Activated T-helper 1 cell treated with anti-CD3 and anti-CD28 coated beads, Interleukin-2, amount 50 U/mL, for 16 hours (primary cell): ENCODE measurements around the gene TMEM63C.
"Not testable (repeated sequence)": the region's sequence is repeated elsewhere in the genome, so short reads cannot be mapped to it uniquely, and the experiment has no call there.

Source experiments
- DNase-seq, 2 donors: peaks; one replicate each; pipeline ENCODE4 v3.0.0-alpha.2; 2020; ENCODE audit warnings: low read depth in 1 of 2, low spot score in 1 of 2

TMEM63C gene

GRCh38 chr14:77275601-77276017 lies 94.0 kb downstream of the TMEM63C start:
- DNase-seq, result no peak

DNA sequence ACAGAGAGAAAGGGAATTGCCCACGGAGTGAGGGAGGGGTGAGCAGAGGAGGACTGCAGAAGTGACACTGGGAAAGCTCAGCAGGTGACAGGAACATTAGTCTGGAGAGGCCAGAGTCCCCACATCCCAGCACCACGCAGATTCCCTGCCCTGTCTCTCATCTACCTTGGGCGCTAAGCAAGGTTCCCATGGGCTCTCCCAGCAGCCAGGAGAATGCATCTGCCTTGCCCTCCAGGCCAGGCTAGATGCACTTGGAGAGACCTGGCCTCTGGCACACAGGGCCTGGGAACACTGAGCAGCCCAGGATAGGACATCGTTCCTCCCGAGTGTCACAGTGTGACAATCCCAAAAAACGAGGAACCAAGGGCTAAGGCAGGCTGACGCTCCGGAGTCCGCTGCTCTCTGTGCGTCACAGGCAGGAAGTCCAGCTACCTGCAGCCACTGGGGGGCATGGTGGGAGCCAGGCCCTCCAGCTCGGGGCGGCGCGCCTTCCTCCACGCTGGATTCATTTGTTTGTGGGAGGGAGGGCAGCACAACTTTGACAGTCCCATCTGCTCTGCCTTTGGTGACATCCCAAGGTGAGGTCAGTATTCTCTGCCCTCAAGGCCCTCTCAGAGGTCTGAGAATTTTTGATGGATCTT lies 94.8 kb downstream of the TMEM63C start:
- no peak for DNase-seq

DNA sequence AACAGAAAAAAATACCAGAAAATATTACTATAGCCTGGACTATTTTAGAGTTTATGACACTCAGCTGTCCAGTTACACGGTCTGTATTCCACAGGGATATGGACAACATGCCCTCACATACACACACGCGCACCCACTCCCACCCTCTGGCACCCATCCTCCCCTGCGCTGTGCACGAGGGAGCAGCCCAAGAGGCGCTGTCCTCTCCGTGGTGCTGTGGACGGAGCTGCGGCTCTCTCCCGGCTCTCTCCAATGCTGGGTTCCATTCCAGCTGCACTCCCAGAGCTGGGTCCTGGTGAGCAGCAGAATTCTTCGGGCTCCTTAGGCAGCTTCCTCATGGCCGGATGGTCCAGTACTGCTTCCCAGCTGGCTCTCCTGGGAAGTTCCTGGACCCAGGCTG lies 95.4 kb downstream of the TMEM63C start:
- no peak for DNase-seq

GRCh38 chr14:77278461-77279230 lies 97.0 kb downstream of the TMEM63C start:
- DNase-seq, result no peak

DNA sequence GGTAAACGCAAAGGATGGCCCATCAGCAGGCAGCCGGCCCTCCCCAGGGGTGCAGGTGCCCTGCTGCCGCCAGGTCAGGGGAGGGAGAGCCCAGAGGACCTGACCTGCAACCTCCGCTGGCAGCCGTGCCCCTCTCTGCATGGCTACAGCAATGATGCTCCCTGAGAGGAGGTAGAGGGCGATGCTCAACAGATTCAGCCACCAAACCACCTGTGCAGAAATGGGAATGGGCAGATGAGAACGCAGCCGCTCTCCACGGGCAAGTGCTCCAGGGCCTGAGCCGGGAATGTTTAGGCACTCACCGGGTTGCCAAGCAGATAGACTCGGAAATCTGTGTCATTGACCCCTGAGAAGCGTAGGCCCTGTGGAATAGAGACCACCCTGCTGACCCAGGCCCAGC lies 98.1 kb downstream of the TMEM63C start:
- no peak for DNase-seq

DNA sequence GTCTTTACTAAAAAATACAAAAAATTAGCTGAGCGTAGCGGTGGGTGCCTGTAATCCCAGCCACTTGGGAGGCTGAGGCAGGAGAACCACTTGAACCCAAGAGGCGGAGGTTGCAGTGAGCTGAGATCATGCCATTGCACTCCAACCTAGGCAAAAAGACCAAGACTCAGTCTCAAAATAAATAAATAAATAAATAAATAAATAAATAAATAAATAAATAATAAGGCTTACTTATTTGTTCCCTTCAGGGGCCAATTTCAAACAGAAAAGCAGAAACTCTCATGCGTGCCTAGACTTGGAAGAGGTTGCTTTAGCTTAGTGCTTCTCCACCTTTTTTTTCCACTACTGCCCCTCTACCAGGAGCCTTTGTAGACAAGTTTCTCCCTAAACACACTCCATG lies 99.3 kb downstream of the TMEM63C start:
- DNase-seq, result not testable (repeated sequence)

DNA sequence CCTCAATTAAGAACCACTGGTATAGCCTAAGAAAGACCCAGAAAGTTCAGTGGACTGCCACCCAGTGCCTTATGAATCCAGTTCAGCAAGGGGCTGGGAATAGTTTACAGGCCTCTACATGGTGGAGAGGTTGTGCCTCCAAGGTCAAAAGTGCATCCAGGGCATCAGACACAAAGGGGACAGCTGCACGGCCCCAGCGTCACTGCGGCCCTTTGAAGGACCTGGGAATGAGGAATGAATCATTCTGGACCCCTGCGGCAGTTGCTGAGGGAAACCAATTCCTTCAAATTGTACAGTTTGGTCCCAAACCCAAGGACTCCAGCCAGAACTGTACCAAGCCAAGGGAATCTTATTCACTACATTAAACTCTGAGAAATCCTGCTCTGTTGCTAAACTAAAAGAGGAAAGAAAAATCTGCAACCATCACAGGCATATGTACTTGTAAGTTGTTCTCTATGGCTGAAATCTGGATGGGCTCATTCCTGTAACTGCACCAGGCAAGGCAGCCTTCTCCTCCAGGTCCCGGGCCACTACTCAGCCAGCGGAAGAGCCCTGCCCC lies 100.3 kb downstream of the TMEM63C start:
- DNase-seq, result no peak

DNA sequence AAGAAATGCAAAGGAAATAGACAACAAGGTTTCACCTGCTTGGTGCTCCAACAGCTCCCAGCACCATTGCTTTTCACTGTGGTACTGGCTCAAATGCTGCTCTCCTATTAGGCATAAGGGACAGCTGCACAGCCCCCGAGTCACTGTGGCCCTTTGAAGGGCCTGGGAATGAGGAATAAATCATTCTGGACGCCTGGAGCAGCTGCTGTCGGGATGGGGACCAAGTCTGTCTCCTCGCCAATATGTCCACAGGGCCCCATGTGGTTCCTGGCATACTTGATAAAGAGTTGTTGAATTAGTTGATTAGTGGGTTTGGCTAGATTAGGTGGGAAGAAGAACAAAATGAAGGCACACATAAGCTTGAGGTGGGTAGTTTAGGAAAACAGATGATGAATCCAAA lies 102.5 kb downstream of the TMEM63C start:
- no peak for DNase-seq

- DNase-seq, result no peak
Observed at GRCh38 chr14:77284466-77284865, 102.9 kb downstream of the TMEM63C start.

DNA sequence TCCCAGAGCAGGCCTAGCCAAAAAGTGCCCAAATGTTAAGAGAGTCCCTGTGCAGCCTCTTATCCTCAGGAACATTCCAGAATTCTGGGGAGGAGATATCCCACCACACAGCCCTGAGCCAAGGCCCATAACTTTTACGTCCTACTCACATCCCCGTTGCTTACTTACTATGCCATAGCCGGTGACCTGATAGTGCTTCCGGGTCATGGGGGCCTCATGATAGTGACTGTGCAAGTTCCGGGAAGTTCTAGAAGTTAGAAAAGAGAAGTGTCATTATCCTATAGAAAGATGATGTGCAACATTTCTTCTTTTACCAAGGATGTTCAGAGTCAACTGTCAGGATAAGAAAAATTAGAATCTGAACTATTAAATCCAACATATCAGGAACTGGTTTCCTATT lies 105.0 kb downstream of the TMEM63C start:
- DNase-seq, result no peak

DNA sequence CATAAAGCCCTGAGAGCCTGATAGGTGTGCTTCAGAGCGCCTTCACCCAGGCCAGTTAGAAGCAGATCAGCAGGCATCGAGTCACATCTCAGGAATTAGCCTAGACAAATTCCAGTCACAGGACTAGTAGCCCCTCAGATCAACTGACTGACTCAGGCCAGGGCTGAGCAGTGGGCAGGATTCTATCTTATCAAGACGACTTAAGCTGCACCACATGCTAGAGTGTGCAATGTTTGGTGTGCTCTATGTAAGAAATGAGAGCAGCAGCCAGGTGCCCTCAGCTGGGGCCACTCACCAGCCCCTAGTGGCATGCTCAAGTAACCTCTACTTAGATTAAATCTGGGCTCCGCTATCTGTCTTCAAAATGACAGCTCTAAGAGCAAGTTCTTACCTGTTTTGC lies 109.1 kb downstream of the TMEM63C start:
- DNase-seq, result no peak

DNA sequence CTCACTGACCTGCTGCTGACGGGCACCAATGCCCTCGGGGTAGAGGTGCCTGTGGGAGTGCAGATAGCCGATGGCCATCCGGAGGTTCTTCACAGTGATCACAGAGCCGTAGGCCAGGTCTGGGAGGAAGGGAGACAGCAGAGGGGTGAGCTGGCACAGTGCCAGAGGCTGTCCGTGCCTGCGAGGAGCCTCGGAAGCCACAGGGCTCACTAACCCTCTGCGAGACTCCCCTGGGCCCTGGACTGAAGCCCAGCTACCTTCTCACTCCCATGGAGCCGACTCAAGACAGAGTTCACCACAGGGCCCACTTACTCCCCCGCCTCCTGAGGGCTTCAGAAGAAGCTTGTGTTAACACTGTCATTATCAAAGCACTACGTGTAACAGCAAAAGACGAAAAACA lies 114.6 kb downstream of the TMEM63C start:
- DNase-seq, result no peak

- DNase-seq, result no peak
Observed at GRCh38 chr14:77296906-77297305, 115.3 kb downstream of the TMEM63C start.

DNA sequence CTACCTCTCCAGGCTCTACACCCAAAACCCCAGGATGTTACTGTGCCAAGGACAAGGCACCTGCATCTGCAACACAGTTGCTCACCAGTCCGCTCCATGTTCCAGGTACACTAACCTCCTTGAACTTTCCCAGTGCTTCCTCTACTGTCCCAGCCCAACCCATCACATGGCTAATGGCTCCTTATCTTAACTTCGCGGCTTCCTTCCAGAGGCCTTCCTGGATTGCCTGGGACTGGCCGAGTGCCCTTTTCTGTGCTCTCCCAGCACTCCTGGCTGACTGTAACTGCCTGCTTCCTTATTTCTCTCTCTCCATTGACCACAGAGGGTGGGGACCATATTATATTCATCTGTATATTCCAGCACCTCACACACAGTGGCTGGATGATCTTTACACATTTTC lies 118.2 kb downstream of the TMEM63C start:
- no peak for DNase-seq

GRCh38 chr14:77301103-77301502 lies 119.5 kb downstream of the TMEM63C start:
- DNase-seq, result peak in 1 of 2 donors; percentile 13

DNA sequence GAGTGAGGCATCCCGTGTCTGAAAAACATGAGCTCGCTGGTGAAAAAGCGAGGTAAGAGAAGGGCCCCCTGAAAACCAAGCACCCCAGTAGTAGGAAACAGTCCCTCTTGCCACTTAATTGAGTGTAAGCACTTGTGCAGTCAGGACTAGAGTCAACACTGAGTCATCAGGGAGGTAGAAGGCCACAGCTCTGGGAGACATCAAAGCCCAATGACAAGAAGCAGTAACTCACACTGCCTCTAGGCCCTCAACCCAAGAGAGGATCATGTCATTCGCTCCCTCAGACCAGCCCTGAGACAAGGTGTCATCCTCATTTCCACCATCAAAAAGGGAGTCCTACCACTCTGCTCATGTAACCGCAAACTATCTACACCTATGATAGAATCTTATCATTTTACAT lies 121.3 kb downstream of the TMEM63C start:
- no peak for DNase-seq

DNA sequence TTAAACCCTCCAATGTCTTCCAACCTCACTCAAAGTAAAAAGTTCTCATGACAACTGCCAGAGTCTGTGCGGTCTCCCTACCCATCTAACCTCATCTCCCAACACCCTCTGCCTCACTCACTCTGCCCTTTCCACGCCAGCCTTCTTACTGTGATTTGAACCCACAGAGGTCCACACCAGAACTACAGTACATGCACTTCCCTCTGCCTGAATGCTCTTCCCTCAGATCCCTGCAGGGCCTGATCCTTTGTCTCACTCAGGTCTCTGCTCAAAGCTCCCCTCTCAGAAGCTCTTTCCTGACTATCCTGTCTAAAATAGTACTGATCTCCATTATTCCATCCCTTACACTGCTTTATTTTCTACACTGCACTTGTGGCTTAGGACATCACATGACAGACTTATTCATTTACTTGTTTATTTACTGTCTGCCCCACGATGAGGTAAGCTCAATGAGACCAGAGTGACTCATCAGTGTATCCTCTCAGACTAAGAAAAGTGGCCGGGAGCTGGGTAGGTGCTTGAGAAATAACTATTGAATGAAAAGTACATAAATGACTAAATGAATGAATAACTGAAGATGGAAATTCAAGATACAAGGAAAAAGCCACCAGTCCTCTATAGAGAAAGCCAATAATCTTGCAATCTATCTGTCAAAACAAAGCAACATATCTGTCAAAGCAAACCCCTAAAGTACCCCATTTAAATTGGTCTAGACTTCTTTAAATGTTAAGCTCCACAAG lies 122.0 kb downstream of the TMEM63C start:
- no peak for DNase-seq

DNA sequence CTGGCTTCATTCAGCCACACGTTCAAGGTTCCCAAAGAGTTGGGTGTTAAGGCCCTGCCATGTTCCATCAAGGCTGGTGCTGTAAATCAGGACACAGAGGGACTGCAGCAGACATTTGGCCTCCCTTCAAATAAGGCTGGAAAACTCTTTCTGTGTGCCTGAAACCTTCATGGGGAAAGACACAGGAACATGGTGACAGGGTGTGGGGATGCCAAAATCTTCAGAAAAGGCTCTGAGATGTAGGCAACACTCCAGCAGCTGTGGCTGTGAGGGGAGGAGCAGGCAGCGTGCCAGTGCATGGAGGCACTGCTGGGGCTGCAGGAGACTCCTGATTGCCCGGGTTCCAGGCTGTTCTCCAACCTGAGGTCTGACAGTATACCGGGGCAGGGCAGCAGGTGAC lies 124.1 kb downstream of the TMEM63C start:
- DNase-seq, result no peak

- DNase-seq, result no peak
Observed at GRCh38 chr14:77306416-77306815, 124.8 kb downstream of the TMEM63C start.

GRCh38 chr14:77306851-77307496 lies 125.4 kb downstream of the TMEM63C start:
- no peak for DNase-seq
